ENCODE results near the gene PRR35.

PRR35 gene

GRCh38 chr16:560204-560700, at the start of gene PRR35:
Gene PRR35, plus strand, starts transcription at chr16:560394. Its CDS starts 2,901 bp downstream, at chr16:563295.
- no peak for DNase-seq (ENCODE audit: extremely low read depth, low read depth)
- no peak for TF ChIP-seq CTCF (IDR thresholded peaks at IDR 0.05; ENCODE audit: low read depth, low read length)

GRCh38 chr16:512802-513201, 47.4 kb upstream of the PRR35 start:
- no peak for TF ChIP-seq CTCF (IDR thresholded peaks at IDR 0.05; ENCODE audit: low read depth, low read length)
- no peak for DNase-seq (ENCODE audit: extremely low read depth, low read depth)

GRCh38 chr16:513950-514349, 46.2 kb upstream of the PRR35 start:
- no peak for TF ChIP-seq CTCF (IDR thresholded peaks at IDR 0.05; ENCODE audit: low read depth, low read length)
- DNase-seq (ENCODE audit: extremely low read depth, low read depth) = no peak

- no peak for DNase-seq (ENCODE audit: extremely low read depth, low read depth)
- TF ChIP-seq CTCF (IDR thresholded peaks at IDR 0.05; ENCODE audit: low read depth, low read length) = no peak
Observed at GRCh38 chr16:515175-515938, 44.8 kb upstream of the PRR35 start.

GRCh38 chr16:515939-516226, 44.3 kb upstream of the PRR35 start:
- TF ChIP-seq CTCF (IDR thresholded peaks at IDR 0.05; ENCODE audit: low read depth, low read length) = no peak
- DNase-seq (ENCODE audit: extremely low read depth, low read depth) = no peak

GRCh38 chr16:516301-516700, 43.9 kb upstream of the PRR35 start:
- no peak for TF ChIP-seq CTCF (IDR thresholded peaks at IDR 0.05; ENCODE audit: low read depth, low read length)
- DNase-seq (ENCODE audit: extremely low read depth, low read depth) = no peak

GRCh38 chr16:518858-519257, 41.3 kb upstream of the PRR35 start:
- TF ChIP-seq CTCF (IDR thresholded peaks at IDR 0.05; ENCODE audit: low read depth, low read length) = no peak
- DNase-seq (ENCODE audit: extremely low read depth, low read depth) = no peak

All from AG09319 (cell line).